ENCODE data around the gene SERF2.

The SERF2 gene

DNA sequence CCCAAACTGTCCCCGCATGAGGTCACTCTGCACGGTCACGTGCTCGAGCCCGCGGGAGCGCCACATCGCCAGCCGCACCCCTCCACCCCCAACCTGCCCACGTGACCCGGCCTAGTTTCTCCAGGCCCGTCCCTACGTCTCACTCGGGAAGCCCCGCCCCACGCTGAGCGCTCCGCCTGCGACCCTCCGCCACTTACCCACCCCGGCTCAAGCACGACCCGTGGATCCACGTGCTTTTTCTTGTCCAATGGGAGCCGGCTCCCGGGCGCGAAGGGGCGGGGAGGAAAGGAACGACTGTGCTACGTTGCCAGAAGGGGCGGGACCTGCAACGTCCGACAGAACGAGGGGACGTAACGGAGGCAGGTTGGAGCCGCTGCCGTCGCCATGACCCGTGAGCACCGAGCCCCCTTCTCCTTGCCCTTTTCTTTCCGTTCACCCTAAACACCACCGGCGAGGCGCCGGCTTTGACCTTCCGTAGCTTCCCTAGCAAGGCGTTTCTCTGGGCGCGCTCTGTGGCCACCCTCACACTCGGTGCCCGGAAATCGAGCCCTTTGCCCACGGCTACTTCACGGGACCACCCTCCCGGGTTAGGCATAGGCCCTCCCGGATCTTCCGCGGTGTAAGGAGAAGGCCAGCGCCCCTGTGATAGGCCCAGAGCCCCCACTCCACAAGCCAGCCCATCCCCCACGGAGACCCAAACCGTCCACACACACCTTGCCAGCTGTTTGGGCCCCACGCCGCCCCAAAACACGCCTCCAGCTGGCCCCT is at the start of gene SERF2:
SERF2 (plus strand) TSS at position 328 of the 768 bp plus-strand sequence; CDS start at position 385, 57 bp downstream.
- peak within 1 kb of the TSS; percentile 100 for H3K4me3 ChIP-seq (replicated peaks; ENCODE audit: low read depth, low read length)
- TF ChIP-seq, protein P1, sequence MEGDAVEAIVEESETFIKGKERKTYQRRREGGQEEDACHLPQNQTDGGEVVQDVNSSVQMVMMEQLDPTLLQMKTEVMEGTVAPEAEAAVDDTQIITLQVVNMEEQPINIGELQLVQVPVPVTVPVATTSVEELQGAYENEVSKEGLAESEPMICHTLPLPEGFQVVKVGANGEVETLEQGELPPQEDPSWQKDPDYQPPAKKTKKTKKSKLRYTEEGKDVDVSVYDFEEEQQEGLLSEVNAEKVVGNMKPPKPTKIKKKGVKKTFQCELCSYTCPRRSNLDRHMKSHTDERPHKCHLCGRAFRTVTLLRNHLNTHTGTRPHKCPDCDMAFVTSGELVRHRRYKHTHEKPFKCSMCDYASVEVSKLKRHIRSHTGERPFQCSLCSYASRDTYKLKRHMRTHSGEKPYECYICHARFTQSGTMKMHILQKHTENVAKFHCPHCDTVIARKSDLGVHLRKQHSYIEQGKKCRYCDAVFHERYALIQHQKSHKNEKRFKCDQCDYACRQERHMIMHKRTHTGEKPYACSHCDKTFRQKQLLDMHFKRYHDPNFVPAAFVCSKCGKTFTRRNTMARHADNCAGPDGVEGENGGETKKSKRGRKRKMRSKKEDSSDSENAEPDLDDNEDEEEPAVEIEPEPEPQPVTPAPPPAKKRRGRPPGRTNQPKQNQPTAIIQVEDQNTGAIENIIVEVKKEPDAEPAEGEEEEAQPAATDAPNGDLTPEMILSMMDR (IDR thresholded peaks at IDR 0.05; ENCODE audit: low read length, missing control alignments): no peak
- peak; percentile 100 for DNase-seq (ENCODE audit: low read depth)

DNA sequence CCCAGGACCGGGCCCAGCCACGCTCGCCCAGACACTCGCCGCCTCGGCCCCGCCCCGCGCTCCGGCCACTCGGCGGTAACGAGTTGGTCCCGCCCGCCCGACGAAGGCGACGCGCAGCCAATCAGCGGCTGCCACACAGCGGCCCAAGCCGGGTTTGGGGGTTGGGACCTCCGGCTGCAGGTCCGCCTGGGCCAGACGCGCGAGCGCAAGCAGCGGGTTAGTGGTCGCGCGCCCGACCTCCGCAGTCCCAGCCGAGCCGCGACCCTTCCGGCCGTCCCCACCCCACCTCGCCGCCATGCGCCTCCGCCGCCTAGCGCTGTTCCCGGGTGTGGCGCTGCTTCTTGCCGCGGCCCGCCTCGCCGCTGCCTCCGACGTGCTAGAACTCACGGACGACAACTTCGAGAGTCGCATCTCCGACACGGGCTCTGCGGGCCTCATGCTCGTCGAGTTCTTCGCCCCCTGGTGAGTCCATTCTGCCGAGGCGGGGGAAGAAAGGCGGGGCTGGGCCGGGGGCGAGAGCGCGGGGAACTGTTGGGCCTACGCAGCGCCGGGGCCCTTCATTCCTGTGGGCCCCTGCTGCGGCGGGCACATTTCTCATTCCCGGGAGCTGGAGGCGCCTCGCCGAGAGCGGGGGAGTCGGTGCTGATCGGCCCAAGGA is 45.7 kb upstream of the SERF2 start, which contains the start of gene PDIA3:
PDIA3 (plus strand) TSS at position 194 of the 658 bp plus-strand sequence; CDS start at position 296, 102 bp downstream.
- DNase-seq (ENCODE audit: low read depth): peak; percentile 88
- H3K4me3 ChIP-seq (replicated peaks; ENCODE audit: low read depth, low read length): peak within 1 kb of the TSS; percentile 75

DNA sequence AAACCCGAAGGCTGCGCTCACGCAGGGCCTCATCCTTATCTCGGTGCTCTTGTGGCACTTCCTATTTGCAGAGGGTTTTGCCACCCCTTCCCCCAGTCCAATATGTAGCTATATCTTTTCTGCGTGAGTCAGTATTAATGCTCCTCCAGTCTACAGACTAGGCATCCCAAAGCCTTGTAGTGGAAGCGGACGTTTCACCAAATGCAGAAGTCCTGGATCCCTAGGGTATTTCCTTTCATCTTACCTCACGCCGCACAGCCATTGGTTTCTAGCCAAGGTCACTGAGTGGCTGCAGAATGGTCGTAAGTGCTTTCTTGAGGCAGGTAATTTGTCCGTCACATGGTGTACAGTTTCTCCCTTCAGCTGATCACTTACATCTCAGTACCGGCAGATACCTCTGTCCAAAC is 45.2 kb upstream of the SERF2 start:
- DNase-seq (ENCODE audit: low read depth): peak; percentile 45
- H3K4me3 ChIP-seq (replicated peaks; ENCODE audit: low read depth, low read length): peak overlapping the region; percentile 75

DNA sequence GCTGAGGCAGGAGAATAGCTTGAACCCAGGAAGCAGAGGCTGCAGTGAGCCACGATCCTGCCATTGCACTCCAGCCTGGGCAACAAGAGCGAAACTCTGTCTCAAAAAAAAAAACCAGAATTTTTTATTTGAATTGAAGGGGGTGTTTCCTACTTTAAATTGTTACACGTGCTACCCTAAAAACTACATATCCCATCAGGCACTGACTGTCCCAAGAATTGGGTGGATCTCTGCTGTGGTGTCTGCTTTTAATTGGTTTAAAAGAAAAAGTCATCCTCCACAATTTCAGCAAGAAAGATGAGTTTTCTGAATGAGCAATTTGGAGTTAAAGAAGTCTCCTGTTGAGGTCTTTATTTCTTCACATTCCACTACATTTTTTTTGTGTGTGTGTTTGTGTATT is 43.7 kb upstream of the SERF2 start:
- H3K4me3 ChIP-seq (replicated peaks; ENCODE audit: low read depth, low read length): peak overlapping the region; percentile 75
- TF ChIP-seq, protein P1 (IDR thresholded peaks at IDR 0.05; ENCODE audit: low read length, missing control alignments): no peak
- peak; percentile 31 for DNase-seq (ENCODE audit: low read depth)

DNA sequence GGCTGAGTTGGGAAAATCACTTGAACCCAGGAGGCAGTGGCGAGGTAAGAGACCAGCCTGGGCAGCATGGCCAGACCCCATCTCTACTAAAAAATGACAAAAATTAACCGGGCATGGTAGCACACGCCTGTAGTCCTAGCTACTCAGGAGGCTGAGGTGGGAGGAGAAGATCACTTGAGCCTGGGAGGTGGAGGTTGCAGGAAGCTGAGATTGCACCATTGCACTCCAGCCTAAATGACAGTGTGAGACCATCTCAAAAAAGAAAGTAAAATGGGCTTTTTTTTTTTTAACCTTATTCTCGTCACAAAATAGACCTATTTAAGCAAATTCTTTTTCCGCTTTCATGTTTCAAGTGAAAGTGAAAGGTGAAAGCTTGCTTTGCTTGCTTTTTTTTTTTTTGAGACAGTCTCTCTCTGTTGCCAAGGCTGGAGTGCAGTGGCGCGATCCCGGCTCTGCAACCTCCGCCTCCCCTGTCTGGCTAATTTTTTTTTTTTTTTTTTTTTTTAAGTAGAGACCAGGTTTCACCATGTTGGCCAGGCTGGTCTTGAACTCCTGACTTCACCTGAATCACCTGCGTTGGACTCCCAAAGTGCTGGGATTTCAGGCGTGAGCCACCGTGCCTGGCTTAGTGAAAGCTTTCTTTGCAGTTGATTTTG is 42.3 kb upstream of the SERF2 start:
- DNase-seq (ENCODE audit: low read depth): no peak
- TF ChIP-seq, protein P1 (IDR thresholded peaks at IDR 0.05; ENCODE audit: low read length, missing control alignments): no peak
- no peak overlapping the region for H3K4me3 ChIP-seq (replicated peaks; ENCODE audit: low read depth, low read length)

DNA sequence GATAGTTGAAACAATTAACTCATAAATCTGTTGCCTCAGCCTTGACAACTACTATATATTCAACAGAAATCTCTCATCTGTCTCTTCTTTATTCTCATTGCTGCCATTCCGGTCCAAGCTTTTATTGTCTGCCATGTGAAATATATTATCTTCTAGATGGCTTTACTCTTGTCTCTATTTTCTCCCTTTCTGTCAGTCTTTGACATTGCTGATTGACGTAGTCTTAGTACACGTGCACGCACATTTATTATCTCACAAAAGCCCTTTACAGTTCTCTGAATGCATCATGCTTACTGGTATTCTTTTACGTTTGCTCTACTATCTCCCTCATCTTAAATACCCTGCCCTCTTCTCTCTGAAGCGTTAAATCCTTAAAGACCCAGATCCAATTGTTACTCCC is 40.2 kb upstream of the SERF2 start:
- no peak overlapping the region for H3K4me3 ChIP-seq (replicated peaks; ENCODE audit: low read depth, low read length)
- TF ChIP-seq, protein P1 (IDR thresholded peaks at IDR 0.05; ENCODE audit: low read length, missing control alignments): no peak
- no peak for DNase-seq (ENCODE audit: low read depth)

DNA sequence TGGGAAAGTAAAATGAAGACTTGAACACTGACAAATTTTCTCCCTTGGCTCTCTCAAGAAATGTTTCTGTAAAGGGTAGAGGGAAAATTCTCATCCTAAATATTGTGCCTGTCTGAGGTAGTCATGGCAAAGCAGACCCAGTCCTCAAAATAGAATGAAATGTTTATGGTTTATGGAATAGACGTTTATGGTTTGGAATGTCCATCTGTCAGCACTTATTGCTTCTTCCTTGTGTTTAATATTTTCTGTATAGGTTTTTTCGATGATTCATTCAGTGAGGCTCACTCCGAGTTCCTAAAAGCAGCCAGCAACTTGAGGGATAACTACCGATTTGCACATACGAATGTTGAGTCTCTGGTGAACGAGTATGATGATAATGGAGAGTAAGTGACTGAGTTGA is 29.3 kb upstream of the SERF2 start:
- TF ChIP-seq, protein P1 (IDR thresholded peaks at IDR 0.05; ENCODE audit: low read length, missing control alignments): no peak
- DNase-seq (ENCODE audit: low read depth): no peak
- H3K4me3 ChIP-seq (replicated peaks; ENCODE audit: low read depth, low read length): no peak overlapping the region
